Erythroblast (primary cell): ENCODE data around the gene TMEM191B.
"Not testable (repeated sequence)": the region's sequence is repeated elsewhere in the genome, so short reads cannot be mapped to it uniquely, and the experiment has no call there.

Experiments used
- GATA1 ChIP-seq: IDR thresholded peaks from 2 replicates; pipeline ENCODE4 v1.6.1; 2011; ENCODE audit warnings: low read depth, mild to moderate bottlenecking, control low read depth, low read length, moderate library complexity
- POLR2A ChIP-seq: IDR thresholded peaks from 2 replicates; pipeline ENCODE4 v1.6.1; 2011; ENCODE audit warnings: mild to moderate bottlenecking, low read length

- TF ChIP-seq POLR2A, GATA1: not testable (repeated sequence)
Measured at GRCh38 chr22:18558939-18559338, 31.3 kb downstream of the TMEM191B start.
